Amniotic stem cell (primary cell): ENCODE data around the gene PPFIA1.
"Not testable (repeated sequence)": the region's sequence is repeated elsewhere in the genome, so short reads cannot be mapped to it uniquely, and the experiment has no call there.

Source experiments
- DNase-seq: peaks from one replicate; lab custom pipeline; 2025; lab: John Stamatoyannopoulos, UW

Gene PPFIA1

GRCh38 chr11:70326365-70326811 lies 55.9 kb downstream of the PPFIA1 start:
- no peak for DNase-seq

- DNase-seq, result no peak
Observed at GRCh38 chr11:70326833-70327232, 56.3 kb downstream of the PPFIA1 start.

- DNase-seq, result no peak
Observed at GRCh38 chr11:70327717-70328116, 57.2 kb downstream of the PPFIA1 start.

GRCh38 chr11:70328556-70328955 lies 58.1 kb downstream of the PPFIA1 start:
- DNase-seq, result no peak

- DNase-seq, result not testable (repeated sequence)
Observed at GRCh38 chr11:70331320-70331843, 60.9 kb downstream of the PPFIA1 start.

GRCh38 chr11:70331901-70332300 lies 61.4 kb downstream of the PPFIA1 start:
- no peak for DNase-seq

GRCh38 chr11:70332567-70332966 lies 62.1 kb downstream of the PPFIA1 start:
- DNase-seq, result no peak

GRCh38 chr11:70333261-70333660 lies 62.8 kb downstream of the PPFIA1 start:
- no peak for DNase-seq

- no peak for DNase-seq
Observed at GRCh38 chr11:70334351-70334995, 64.0 kb downstream of the PPFIA1 start.

- DNase-seq, result no peak
Observed at GRCh38 chr11:70335511-70335910, 65.0 kb downstream of the PPFIA1 start.

GRCh38 chr11:70338594-70338993 lies 68.1 kb downstream of the PPFIA1 start:
- DNase-seq, result no peak

- DNase-seq, result no peak
Observed at GRCh38 chr11:70339066-70339465, 68.6 kb downstream of the PPFIA1 start.

GRCh38 chr11:70341881-70342429 lies 71.5 kb downstream of the PPFIA1 start:
- DNase-seq, result no peak

- no peak for DNase-seq
Observed at GRCh38 chr11:70343636-70344035, 73.1 kb downstream of the PPFIA1 start.

- DNase-seq, result no peak
Observed at GRCh38 chr11:70348191-70348590, 77.7 kb downstream of the PPFIA1 start.

- DNase-seq, result no peak
Observed at GRCh38 chr11:70348608-70349007, 78.1 kb downstream of the PPFIA1 start.

GRCh38 chr11:70351646-70352045 lies 81.2 kb downstream of the PPFIA1 start:
- no peak for DNase-seq

GRCh38 chr11:70352100-70352499 lies 81.6 kb downstream of the PPFIA1 start:
- DNase-seq, result no peak

- no peak for DNase-seq
Observed at GRCh38 chr11:70352601-70353000, 82.1 kb downstream of the PPFIA1 start.

GRCh38 chr11:70353329-70353728 lies 82.8 kb downstream of the PPFIA1 start:
- no peak for DNase-seq

GRCh38 chr11:70353900-70354568 lies 83.5 kb downstream of the PPFIA1 start:
- DNase-seq, result no peak

- DNase-seq, result no peak
Observed at GRCh38 chr11:70354629-70355028, 84.1 kb downstream of the PPFIA1 start.

GRCh38 chr11:70358753-70359152 lies 88.3 kb downstream of the PPFIA1 start:
- DNase-seq, result no peak
